SW 1271 (cell line): ENCODE results near the gene MIER2.

Source experiments
- DNase-seq, 2 experiments: peaks; one replicate each; lab custom pipeline; 2025; lab: John Stamatoyannopoulos, UW

Gene MIER2

DNA sequence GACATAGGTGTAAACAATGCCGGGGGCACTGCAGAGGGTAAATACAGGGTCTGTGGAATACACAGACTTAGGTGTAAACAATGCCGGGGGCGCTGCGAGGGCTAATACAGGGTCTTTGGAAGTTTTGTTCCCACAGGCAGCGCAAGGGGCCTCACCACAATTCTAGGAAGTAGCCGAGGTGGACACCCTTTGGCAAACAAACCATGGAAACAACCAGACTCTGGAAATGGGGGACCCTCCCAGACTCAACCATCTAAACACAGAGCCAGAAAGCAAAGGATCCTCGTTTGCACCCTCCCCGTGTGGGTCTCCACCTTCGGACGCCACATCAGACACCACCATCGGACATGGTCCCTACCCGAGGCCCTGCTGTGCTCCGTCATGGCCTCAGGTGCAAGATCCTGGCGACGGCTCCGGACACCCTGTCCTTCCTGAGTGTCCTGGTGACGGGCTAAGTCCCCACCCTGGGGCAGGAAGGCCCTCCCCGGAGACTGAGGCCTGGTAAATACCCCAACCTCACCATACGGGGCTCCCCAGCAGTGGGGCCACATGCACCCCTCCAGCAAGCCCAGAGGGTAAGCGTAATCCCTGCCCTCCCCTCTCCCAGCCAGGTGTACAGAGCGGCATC, 36.7 kb downstream of the MIER2 start:
- no peak for DNase-seq

DNA sequence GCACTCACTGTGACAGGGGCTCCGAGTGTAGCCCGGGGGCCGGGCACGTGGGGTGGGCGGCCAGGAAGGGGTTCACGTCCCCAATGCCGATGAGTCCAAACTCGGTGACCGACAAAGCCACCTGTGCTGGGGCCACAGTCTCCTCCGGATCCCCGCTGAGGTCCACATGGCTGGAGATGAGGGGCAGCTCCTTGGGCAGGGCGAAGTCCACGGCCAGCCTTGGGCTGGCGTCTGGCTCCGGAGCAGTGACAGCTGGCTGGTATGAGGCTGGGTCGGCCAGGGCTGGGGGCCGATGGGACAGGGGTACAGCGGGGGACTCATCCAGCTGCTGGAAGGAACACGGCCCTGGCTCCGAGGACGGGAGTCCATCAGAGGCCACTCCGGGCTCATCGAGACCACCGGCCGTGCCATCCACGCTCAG, 37.5 kb downstream of the MIER2 start:
- no peak for DNase-seq

DNA sequence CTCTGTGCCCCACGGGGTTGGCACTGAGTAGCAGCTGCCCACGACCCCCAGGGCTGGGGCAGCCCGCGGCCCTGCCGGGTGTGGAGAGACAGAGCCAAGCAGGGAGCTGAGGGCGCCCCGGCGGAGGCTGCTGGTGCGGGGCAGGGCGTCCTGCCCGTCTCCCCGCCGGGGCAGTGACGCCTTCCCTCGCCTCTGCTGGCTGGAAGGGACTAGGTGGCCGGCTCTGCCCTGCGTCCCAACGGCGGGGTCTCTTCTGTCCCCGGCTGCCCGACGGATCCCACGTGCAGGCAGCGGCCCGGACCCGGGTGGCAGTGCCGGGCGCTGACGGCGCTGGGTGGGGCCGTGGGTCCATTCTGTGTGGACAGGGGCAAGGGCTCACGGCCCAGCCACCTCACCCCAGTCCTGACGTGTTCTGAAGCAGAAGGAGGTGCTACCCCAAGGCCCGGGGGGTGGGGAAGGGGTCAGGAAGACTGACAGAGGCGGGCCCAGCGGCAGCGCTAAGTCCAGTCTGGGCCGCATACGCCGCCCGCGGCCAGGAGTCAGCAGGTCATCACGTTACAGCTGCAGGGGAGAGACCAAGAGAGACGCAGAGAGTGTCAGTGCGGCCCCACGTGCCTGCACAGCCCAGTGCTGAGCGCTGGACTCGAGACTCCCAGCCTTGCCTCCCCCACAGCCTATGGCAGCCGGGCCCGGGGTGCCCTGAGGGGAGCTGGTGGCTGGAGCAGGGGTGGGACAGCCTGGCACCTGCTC, 38.3 kb downstream of the MIER2 start:
- DNase-seq = no peak

DNA sequence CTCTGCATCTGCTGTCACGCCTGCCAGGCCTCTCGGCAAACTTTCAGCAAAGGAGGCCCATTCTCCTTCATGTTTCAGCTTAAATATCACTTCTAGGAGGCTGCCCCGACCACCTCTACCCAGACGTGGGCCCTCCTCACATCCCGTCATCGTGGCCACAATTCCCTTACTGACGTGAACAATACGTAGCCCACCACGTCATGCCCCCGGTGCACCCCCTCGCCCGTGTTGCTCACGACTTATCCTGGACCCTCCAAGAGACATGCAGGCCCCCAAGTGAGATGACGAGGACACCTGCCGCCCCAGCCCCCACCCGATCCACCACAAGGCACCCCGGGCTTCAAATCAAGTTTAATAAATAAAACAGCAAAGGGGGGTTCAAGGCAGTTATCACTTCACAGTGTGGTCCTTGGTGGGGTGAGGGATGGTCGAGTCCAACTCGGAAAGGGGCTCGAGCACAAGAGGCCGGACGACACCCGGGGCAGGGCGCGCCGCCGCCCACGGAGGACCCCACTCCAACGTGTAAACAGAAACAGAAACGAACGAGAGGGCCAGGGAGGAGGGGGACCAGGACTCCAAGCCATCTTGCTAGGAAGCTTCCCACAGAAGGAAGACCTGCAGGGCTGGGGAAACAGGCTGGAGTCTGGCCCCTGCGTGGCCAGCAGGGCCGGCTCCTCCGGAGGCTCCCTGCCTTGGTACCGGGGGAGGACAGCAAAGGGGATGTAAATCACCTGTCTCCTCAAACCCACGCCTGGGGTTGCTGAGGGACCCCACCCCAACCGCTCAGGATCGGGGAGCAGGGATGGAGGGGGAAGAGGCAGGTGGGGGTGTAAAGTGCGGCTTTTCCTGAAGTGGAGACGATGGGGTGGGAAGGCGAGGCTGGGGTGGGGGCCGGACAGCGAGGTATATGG, 39.1 kb downstream of the MIER2 start:
- DNase-seq = no peak

DNA sequence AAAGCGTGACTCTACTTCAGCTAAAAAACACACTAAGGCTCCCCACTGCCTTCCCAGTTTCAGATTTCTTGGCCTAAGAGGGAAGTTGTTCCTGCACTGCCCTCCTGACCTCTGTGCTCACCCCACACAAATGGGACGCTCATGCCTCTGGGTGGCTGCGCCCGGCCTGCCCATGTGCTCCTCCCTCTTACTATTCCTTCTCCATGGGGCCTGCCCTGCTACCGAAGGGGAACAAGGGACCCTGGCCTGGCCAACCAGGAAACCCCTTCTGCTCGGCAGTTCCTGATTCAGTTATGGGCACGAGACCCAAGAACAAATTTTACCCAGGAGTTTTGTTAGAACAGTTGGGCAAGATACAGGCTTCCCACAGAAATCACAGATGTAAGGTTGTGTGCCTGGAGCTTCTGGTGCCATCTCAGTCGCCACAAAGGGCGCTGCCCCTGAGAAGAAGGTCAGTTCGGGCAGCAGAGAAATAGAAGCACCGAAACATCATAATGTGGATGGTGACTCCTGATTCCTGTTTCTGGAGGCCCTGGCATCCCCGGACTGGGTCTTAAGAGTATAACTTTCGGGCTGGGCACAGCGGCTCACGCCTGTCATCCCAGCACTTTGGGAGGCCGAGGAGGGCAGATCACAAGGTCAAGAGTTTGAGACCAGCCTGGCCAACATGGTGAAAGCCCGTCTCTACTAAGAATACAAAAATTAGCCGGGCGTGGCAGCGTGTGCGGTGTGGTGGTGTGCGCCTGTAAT, 47.9 kb downstream of the MIER2 start:
- no peak for DNase-seq

DNA sequence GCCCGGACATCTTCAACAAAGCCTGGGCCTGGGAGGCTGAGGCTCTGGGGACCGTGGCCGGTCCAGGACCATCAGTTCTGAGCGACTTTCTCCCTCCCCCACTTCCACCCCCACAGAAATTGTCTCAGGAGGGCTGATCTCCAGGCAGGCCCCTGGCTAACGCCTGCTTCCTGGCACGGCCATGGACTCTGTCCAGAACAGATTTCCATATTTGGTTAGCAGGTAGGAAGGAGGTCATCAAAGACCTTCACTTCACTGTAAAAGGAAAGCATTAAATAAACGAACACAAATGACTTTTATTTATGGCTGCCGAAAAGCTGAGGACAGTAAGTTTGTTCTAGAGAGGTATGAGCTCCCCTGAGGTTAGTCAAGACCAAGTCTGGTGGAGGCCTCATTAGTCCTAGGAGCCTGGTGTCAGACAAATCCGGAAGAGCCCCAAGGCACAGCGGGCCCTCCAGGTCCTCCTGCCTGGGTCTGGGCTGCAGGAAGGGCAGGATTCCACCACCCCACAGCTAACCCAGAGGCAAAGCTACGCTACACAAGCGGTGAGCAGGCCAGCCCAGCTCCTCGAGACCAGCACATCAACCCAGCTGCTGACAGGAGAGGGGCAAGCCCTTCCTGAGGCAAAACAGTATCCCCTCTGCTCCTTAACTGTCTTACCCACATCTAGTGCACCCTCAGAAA, 48.8 kb downstream of the MIER2 start:
- DNase-seq = no peak

DNA sequence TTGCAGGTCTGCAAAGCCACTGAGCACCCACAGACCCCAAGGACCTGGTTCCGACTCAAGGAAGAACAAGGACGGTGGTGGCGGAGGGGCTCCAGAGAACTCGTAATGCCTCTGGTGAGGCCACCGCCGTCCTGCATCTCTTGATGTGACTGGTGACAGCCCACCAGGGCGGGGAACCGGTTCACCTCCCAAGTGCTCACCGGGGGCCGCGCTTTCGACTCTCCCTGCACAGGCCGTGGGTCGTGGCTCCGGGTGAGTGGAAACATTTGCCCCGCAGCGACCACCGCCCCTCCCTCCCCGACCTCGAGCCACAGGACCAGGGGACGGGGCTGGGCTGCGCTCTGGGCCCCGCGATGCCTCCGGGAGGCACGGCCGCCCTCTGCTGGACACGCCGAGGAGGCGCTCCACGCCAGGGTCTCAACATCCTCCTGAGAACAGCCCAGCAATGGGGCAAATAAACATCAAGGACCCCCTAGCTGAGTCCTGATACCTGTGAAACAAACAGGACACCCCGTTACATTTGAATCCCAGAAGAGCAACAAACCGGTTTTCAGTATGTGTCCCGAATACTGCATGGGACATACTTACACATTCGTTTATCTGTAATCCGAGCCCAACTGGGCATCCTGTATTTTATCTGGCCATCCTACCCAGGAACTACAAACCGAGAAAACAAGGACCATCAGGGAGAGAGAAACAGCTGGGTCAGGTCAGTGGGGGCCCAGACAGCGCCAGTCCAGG, 49.5 kb downstream of the MIER2 start:
- no peak for DNase-seq

DNA sequence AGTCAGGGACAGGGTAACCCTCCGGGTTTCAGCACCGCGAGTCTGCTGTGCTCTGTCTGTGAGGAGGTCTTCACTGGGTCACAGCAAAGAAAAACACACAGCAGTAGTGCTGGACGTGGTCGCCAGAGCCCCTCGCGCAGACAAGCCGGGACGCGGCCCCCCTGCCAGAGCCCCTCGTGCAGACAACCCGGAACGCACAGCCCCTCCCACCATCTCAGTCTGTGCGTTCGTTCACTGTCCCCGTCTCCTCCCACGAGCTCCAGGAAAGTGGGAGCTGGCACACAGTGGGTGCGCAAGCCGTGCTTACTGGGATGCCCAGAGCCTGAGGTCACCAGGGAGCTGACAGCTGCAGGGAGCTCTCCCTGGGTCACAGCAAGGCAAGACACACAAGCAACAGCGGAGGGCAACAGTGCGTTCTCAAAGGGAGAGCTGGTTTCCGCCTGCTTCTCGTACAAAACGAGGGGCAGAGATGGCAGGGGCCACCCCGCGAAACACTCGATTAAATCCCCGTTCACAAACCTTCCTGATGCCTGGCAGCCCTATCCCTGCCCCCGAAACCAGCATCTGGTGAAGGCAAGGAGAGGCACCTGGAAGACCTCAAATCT, 50.2 kb downstream of the MIER2 start:
- DNase-seq = no peak

DNA sequence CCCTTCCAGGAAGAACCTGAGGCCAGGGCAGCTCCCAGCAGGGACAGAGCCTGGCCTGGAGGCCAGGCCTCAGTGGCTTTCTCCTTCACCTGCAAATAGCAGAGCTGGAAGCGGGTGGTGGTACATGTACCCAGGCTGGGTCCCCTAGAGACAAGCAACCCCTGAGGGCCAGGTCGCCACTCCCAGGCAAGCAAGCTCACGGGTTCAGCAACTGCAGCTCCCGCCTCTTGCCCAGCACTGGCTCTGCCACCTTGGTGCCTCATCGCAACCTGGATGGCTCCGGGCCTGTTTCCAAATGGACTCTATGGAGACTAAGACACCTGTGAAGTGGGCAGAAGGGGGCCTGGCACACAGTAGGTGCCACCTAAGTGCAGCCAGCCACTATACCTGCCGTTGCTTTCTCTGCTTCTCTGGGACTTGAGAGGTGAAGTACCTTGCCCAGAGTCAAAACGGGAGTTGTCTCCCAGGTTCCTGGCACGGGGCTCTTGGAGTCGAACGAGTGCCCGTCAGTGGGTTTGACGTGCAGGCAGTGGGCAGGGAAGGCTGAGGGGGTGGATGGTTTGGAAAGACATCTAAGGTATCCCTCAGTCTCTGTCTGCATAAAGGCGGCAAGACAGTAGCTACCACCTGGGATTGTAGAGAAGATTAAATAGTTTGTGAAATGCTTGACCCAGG, 51.0 kb downstream of the MIER2 start:
- DNase-seq = no peak

DNA sequence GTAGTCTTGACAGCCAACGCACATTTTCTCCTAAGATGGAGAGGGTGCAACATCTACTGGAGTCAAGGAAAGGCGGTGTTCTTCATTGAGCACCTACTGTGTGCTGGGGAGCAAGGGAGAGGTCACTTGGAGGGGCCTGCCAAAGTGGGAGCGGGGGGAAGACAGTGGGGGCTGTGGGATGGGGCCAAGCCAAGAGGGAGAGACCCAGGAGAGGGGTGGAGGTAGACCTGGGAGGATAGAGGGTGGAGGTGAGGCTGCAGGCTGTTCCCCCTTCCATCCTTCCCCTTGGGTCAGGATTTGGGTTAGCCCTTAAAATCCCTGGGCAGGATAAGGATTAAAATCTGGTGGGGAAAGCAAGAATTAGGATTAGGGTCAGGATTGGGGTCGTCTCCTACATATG, 51.6 kb downstream of the MIER2 start:
- DNase-seq = no peak

DNA sequence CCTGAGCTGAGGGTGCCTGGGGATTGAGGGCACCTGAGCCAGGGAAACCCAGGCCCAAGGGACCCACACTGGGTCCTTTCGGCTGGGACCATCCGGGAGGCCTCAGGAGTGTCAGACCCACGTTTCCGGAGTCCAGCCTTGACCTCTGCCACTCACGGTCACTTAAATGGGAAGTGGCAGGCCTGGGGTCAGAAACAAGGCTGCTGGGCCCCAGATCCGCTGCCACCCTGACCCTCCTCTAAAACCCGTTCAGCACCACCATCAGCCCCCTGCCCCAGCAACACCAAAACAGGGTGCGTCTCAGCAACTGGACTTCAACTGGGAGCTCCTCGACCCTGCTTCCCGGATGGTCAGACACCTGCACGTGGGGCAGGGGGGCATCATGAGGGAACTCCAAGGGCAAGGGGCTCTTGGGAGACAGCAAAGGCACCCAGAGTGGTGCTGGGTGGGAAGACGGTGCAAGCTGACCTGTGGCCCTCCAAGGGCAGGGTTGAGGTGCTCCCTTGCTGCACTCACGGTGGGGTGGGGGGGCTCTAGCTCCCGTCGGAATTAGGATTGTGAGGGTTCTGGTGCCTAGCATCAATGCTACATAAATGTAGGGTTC, 52.2 kb downstream of the MIER2 start:
- DNase-seq = no peak

DNA sequence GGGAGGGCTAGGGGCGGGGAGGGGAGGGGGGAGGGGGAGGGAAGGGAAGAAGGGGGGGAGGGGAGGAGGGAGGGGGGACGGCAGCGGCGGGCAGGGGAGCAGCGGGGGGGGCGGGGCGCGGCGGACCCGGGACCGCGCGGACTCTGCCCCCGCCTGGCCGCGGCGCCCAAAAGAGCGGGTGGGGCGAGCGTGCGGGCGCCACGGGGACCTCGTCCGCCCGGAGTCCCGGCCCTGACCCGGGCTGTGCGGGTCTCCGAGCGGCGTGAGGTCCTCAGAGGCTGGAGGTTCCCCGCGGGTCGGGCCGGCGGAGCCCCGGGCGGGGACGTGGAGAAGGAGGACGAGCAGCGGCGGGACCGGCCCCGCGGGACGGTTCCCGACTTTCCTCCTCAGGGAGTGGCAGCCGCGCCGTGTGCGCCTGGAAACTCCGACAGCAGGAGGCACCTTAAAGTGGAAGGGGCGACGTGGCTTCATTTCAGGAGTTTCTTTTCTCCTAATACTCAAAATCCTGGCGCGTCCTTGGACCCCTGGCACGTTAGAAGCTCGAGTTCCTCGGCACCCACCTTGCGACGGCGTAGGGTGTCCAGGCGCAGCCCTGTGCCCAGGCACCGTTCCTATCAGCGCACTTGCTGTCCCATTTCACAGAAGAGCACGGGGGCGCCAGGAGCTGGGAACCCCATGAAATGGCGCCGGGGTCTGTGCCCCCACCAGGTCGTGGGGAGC, 52.9 kb downstream of the MIER2 start:
- no peak for DNase-seq

DNA sequence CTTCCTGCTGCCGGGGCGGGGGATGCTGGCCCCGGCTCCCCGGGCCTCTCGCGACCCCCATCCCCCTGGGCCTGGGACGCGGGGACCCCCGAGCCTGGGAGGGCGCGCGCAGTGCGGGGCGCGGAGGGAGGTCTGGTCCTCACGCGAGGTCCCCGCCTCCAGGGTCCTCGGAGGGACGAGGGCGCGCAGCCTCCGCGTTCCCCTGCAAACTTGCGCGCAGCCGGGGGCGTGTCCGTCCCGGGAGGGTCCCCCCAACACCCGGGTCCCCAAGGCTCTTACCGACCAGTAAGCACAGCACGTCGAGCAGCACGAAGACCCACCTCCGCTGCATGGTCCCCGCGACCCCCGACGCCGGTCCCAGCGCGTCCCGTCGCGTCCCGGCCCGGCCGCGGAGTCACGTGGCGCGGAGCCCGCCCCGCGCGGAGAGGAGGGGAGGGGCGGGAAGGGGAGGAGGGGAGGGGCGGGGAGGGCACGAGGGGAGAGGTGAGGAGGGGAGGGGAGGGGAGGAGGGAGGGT, 53.5 kb downstream of the MIER2 start, which contains the start of gene PLPP2:
TSS of gene PLPP2 (minus strand) at position 398 of the 516 bp plus-strand sequence. CDS start at position 331, 67 bp downstream.
- DNase-seq = no peak

DNA sequence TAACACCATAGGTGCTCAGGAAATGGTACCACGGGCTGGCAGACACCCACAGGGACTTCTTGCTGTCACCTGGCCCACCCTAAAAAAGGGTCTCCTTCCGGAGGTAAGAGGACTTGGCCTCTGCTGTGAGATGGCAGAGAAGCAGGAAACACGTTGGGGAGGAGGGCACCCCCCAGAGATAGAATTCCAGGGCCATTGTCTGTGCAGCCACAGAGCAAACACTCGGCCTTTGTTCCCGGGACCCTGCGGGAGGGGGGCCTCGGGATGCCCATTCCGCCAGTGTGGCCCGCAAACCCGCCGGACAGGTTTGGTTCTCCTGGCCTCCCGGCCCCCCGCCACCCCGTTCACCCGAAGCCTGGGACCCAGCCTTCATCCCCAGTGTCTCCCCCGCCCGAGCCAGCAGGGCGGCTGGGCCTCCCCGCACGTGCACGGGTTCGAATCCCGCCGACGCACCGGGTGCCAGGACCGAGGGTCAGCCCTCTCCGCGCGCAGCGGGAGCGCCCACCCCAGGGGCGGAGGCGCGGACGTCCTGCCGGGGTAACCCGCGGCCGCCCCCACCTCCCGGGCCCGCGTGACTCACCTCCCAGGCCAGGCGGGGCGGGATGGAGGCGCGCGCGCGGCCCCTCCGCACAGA, 54.1 kb downstream of the MIER2 start:
- DNase-seq = peak in 1 of 2 experiments; percentile 32

DNA sequence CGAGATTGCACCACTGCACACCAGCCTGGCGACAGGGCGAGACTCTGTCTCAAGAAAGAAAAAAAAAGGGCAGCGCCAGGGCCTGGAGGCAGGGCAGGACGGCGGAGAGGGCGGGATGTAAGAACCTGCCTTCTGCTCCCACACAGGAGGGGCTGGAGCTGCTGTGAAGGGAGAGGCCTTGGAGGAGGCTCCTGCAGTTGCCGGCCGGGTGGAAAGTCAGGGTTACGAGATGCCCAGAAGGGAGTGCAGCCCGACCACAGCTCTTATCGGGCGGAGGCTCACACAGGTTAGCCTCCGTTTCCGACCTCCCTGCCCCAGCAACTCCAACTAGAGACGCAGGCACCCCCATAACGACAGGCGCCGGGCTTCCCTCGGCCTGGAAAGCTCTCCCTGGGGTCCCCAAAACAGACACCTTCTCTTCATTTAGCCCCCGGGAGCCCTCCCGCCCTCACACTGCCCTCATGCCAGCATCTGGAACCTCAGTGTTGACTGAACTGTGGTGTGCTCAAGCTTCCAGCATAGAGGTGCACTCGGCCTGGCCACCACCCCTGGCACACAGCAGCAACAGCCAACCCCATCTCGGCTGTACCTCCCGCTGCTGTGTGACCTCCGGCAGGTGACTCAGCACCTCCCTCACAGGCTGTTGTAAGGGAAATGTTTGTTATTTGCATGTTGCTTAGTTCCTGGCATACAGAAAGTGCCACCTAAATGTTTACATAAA, 54.8 kb downstream of the MIER2 start:
- DNase-seq = peak; percentile 47 to 79

DNA sequence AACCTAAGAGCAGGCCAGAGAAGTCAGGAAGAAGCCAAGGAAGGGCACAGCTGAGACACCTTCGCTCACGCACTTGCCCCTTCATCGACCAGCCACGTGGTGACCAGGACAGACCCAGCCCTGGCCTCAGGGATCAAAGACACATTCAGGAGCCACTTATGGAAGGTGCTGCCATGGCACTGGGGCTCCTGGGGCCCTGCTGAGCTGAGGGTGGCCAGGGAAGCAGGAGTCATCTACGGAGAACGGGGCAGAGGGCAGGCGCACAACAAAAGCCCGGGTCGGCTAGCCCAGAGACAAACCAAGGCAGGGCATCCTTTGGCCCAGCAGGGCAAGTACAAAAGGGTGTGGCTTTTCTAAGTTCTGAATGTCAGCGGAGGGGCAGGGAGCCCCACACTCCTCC, 55.7 kb downstream of the MIER2 start:
- DNase-seq = no peak

DNA sequence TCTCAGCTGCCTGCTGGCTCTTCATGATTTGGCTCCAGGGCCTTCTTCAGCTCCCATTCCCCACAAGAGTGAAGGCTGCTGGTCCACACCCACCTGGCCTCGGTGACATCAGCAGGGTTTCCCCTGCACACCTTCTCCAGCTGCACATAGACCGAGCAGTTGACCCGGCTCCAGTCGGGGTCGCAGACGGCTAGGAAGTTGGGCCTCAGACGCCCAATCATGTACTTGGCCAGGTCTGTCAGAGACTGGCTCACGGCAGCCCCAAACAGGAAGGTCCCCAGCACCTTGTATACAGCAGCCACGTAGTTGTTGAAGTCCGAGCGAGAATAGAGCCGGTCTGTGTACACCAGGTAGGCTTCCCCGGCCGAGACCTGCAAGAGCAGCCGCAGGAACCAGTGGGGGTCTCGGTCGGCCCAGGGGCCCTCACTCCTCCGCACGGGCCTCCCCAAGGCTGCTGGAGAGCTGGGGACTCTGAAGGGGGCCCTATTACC, 57.2 kb downstream of the MIER2 start:
- DNase-seq = no peak
